Measurements from ENCODE around the gene TTLL3. TPM values are rescaled to one million over a fixed set of nuclear protein-coding genes. Genes with fewer than 3 reads are reported as not detected.
A peak's percentile ranks its signal among the peaks of the same experiment; 100 is the strongest.

The TTLL3 gene, protein sequence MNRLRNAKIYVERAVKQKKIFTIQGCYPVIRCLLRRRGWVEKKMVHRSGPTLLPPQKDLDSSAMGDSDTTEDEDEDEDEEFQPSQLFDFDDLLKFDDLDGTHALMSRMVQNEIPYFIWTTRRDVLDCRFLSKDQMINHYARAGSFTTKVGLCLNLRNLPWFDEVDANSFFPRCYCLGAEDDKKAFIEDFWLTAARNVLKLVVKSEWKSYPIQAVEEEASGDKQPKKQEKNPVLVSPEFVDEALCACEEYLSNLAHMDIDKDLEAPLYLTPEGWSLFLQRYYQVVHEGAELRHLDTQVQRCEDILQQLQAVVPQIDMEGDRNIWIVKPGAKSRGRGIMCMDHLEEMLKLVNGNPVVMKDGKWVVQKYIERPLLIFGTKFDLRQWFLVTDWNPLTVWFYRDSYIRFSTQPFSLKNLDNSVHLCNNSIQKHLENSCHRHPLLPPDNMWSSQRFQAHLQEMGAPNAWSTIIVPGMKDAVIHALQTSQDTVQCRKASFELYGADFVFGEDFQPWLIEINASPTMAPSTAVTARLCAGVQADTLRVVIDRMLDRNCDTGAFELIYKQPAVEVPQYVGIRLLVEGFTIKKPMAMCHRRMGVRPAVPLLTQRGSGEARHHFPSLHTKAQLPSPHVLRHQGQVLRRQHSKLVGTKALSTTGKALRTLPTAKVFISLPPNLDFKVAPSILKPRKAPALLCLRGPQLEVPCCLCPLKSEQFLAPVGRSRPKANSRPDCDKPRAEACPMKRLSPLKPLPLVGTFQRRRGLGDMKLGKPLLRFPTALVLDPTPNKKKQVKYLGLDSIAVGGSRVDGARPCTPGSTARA
- 10 to 100 TPM; 12.2 to 13.1 TPM for total RNA-seq

DNA sequence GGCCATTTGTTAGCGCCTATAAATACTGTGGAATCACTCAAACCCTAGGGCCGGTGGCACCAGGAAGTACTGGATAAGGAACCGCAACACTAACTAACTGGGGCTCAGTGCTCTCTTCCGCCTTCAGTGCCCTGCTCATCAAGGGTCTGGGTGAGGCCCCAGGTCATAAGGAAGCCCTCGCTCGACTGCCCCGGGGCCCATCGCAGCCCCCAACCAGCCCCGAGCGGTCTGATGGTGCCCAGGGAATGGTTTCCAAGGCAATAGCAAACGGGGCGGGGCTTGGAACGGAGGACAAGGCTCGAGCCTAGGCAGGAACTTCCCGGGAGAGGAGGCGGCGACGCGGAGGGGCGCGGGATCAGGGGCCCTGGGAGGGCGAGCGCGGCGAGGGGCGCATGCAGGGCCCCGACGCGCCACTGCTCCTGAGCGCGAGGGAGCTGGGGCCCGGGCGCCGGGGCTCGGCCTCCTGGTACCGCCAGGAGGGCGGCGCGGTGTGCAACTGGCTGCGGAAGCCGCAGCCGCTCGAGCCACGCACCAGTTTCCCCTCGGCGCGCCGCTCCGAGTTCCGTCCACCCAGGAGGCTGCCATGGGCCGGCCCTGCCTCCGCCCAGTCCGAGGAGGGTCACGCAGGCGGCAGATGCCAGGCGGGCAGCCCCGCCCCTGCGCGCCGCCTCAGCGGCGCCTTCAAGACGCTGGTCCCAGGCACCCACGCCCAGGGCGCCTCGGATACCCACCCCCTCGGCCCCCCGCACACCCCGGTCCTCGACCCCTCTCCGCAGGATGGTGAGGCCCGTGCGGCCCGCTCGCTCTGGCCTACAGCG is at the start of gene TTLL3:
TTLL3 (plus strand) TSS at position 648 of the 818 bp plus-strand sequence. CDS start 400 bp downstream, outside the sequence.
- no peaks in the 10 kb centered on the region for H3K27me3 ChIP-seq
- no peaks in the 10 kb centered on the region for H3K9me3 ChIP-seq
- peak within 1 kb of the TSS; percentile 92 to 96 for H3K27ac ChIP-seq
- TF ChIP-seq, protein P1, sequence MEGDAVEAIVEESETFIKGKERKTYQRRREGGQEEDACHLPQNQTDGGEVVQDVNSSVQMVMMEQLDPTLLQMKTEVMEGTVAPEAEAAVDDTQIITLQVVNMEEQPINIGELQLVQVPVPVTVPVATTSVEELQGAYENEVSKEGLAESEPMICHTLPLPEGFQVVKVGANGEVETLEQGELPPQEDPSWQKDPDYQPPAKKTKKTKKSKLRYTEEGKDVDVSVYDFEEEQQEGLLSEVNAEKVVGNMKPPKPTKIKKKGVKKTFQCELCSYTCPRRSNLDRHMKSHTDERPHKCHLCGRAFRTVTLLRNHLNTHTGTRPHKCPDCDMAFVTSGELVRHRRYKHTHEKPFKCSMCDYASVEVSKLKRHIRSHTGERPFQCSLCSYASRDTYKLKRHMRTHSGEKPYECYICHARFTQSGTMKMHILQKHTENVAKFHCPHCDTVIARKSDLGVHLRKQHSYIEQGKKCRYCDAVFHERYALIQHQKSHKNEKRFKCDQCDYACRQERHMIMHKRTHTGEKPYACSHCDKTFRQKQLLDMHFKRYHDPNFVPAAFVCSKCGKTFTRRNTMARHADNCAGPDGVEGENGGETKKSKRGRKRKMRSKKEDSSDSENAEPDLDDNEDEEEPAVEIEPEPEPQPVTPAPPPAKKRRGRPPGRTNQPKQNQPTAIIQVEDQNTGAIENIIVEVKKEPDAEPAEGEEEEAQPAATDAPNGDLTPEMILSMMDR (IDR thresholded peaks at IDR 0.05), result peak in 1 of 2 donors; percentile 12
- peak; percentile 79 for DNase-seq (ENCODE audit: low spot score)
- H3K4me3 ChIP-seq, result peak within 1 kb of the TSS; percentile 65 to 86
- peaks cover 0 to 17% of the 10 kb centered on the region in 2 donors for H3K4me1 ChIP-seq
- peaks cover 20% of the 10 kb centered on the region for H3K36me3 ChIP-seq

DNA sequence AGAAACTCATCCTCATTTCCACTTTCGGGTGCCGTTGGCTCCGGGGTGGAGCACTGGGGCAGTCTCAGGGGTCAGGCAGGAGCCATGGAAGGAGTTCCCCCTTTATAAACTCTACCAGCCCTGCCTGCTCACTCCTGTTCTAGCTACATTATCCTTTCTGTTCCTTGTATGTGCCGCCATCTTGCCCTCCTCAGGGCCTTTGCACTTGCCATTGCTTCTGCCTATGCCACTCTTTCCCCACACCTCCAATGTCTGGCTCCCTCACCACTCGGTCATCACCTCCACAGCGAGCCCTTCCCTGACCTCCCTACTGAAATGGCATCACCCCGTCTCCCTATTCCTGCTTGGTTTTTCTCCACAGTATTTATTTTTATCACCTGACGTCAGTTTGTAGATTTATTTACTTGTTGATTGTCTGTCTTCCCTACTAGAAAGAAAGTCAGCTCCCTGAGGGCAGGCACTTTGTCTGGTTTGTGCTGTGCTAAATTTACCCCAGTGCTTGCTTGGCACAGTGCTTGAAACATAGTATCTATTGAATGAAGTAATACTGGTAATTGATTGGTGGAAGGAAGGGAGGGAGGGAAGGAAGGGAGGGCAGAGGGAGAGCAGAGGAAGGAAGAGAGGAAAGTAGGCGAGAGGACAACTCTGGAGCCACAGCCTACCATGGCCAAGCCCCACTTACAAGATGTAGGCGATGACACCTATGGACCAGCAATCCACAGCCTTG is 49.1 kb upstream of the TTLL3 start:
- Histone ChIP-seq H3K4me3 (no peak overlapping the region), H3K4me1 (no peaks in the 10 kb centered on the region), H3K36me3 (peaks cover 59% of the 10 kb centered on the region), H3K9me3 (no peaks in the 10 kb centered on the region), H3K27me3 (no peaks in the 10 kb centered on the region), H3K27ac (no peak overlapping the region)
- TF ChIP-seq, protein P1 (IDR thresholded peaks at IDR 0.05), result no peak
- no peak for DNase-seq (ENCODE audit: low spot score)

DNA sequence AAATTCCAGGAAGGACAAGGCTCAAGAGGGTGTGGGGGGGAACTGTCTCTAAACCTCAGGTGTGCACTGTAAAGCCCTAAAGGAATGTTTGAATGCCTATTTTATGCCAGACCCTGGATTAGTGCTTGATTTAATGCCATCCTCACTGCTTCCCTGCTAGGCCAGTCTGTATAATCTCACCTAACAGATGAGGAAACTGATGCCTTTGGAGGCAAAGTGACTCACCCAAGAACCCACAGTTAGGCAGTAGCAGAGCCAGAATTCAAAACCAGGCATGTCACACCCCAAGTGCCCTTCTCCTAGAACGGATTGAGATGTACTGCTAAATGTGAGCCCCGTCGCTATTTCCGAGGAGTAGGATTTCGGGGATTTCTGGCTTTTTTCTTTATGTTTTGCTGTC is 48.1 kb upstream of the TTLL3 start:
- no peak overlapping the region for H3K27ac ChIP-seq
- no peak for DNase-seq (ENCODE audit: low spot score)
- no peaks in the 10 kb centered on the region for H3K9me3 ChIP-seq
- peaks cover 0 to 5% of the 10 kb centered on the region in 2 donors for H3K4me1 ChIP-seq
- peaks cover 51% of the 10 kb centered on the region for H3K36me3 ChIP-seq
- no peak overlapping the region for H3K4me3 ChIP-seq
- TF ChIP-seq, protein P1 (IDR thresholded peaks at IDR 0.05), result no peak
- no peaks in the 10 kb centered on the region for H3K27me3 ChIP-seq

DNA sequence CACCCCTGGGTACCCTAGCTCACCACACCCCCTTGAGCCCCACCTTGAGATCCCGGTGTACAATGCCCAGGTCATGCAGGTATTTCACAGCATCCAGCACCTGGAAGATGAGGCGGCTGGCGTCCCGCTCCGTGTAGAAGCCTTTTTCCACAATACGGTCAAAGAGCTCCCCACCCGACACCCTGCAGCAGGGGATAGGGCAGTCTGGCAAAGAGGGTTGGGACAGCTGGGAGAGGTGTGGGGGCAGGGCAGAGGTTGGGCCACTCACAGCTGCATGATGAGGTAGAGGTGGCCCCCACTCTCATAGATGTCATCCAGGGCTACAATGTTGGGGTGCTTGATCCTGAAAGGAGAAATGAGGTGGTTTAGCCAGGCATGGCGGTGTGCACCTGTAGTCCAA is 47.2 kb upstream of the TTLL3 start:
- Histone ChIP-seq H3K36me3 (peaks cover 41% of the 10 kb centered on the region), H3K4me3 (no peak overlapping the region), H3K9me3 (no peaks in the 10 kb centered on the region), H3K4me1 (peaks cover 0 to 15% of the 10 kb centered on the region in 2 donors), H3K27me3 (no peaks in the 10 kb centered on the region), H3K27ac (no peak overlapping the region)
- TF ChIP-seq, protein P1 (IDR thresholded peaks at IDR 0.05), result no peak
- no peak for DNase-seq (ENCODE audit: low spot score)

DNA sequence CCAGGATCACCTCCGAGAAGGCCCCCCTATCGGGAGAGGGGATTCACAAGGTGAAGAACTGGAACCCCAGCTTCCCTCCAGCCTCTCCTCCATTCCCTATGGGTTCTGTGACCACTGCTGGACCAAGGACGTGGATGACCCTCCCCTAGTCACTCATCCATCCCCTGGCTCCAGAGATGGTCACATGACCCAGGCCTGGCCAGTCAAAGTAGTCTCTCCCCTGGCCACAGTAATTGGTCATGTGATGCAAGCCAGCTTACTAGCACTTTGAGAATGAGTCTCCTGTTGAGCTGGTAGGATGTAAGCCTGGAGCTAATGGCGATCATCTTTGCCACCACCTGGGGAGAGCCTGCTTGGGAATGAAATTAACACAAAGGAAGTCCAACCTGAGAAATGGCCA is 44.2 kb upstream of the TTLL3 start:
- Histone ChIP-seq H3K27me3 (no peaks in the 10 kb centered on the region), H3K4me3 (no peak overlapping the region), H3K9me3 (no peaks in the 10 kb centered on the region), H3K4me1 (peaks cover 0 to 42% of the 10 kb centered on the region in 2 donors), H3K27ac (no peak overlapping the region), H3K36me3 (peaks cover 13% of the 10 kb centered on the region)
- DNase-seq (ENCODE audit: low spot score), result no peak
- TF ChIP-seq, protein P1 (IDR thresholded peaks at IDR 0.05), result no peak
